HG02571 (cell line): ENCODE data around the gene TXNRD1.
"Not testable (repeated sequence)": the region's sequence is repeated elsewhere in the genome, so short reads cannot be mapped to it uniquely, and the experiment has no call there.

Source experiments
- ATAC-seq: cut with Tn5 transposase; IDR thresholded peaks from one replicate; pipeline ENCODE4 v1.9.1; 2021; ENCODE audit warnings: mild to moderate bottlenecking, moderate library complexity; ENCODE audit not compliant: unreplicated experiment

The TXNRD1 gene

DNA sequence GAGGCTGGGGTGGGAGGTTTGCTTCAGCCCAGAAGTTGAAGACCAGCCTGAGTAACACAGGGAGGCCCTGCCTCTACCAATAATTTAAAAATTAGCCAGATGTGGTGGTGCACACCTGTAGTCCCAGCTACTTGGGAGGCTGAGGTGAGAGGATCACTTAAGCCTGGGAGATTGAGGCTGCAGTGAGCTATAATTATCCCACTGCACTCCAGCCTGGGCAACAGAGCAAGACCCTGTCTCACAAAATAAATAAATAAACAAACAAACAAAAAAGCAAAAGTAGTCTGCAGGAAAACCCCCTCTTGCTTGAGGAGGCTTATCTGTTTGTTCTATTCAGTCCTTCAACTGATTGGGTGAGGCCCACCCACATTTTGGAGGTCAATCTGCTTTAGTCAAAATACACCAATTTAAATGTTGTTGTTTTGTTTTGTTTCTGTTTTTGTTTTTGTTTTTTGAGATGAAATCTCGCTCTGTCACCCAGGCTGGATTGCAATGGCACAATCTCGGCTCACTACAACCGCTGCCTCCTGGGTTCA lies 24.9 kb upstream of the TXNRD1 start:
- ATAC-seq: no peak

DNA sequence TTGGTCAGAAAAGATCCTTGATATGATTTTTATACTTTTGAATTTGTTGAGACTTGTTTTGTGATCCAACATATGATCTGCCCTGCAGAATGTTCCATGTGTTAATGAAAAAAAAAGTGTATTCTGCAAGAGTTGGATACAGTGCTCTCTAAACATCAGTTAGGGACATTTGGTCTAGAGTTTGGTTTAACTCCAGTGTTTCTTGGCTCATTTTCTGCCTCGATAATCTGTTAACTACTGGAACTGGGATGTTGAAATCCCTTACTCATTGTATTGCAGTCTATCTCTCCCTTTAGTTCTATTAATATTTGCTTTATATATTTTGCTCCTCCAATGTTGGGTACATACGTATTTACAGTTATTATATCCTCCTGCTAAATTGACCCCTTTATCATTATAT lies 18.3 kb upstream of the TXNRD1 start:
- ATAC-seq: no peak

DNA sequence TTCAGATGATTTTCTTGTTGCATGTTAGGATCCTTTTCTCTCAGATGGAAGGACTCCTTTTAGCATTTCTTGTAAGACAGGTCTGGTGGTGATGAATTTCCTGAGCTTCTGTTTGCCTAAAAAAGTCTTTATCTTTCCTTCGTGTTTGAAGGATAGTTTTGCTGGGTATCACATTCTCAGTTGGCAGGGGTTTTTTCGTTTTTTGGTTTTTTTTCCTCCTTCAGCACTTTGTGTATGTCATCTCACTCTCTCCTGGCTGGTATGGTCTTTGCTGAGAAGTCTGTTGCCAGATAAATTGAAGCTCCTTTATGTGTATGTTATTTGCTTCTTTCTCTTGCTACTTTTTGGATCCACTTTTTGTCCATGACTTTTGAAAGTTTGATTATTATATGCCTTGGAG lies 15.6 kb upstream of the TXNRD1 start:
- no peak for ATAC-seq

DNA sequence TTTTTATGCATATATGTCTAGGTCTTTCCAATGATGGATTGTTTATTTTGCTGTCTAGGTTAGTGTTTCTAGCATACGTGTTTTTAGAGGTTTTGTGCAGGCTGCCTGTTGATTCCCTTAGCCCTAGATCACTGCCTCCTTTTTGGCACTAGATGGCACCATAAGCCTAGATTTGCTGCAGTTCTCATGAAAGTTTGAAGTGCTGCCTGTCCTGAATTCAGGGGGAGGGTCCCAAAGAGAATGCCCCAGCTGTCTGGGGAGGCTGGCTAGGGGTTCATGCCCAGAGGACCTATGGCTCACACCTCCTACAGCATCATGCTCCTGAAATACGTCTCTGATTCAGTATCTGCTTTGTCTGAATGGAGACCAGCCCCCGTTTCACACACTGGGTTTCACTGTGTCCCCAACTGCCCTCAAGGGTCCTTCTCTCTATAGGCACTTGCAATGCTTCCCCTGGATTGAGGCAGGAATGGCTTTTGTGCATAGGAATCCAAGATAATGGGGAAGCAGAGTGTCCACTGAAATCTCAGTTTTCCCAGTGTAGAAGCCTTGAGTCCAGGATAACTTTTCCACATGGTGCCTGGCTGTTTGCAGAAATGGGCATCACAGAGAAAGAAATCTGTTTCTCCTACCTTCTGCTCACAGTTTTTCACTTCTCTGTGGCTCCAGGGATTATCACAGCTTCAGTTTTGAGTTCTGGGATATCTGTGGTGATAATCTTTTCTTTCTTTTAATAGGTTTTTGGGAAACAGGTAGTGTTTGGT lies 14.2 kb upstream of the TXNRD1 start:
- ATAC-seq: no peak

DNA sequence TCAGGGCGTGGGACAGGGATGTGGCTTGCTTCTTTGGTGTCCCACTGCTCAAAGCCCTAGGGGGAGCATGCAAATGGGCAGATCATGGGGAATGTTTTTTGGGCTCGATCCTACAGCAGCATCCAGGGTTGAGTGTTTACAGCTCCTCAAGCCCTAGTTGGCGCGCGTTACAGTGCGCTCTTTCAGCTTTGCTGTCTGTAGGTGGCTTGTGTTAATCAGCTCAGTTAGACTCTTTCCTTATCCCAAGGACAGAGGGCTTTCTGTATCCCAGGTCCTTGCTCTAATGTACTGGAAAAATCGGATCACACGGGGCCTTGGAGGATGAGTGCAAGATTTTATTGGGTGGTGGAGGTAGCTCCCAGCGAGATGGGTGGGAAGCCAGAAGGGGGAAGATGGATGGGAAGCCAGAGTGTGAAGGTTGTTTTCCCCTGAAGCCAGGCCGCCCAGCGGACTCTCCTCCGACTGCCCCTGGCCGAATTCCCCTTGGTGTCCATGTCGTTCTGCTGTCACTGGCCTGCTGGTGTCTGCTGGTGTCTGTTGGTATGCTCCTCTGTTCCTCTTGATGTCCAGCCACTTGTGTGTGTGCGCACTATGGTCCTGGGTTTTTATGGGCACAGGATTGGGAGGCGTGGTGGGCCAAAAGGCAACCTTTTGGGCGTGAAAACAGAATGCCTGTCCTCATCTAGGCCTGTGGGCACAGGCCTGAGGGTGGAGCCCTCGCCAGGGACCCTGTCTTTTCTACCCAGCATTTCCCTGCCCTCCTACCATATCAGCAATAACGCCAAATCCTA lies 10.7 kb upstream of the TXNRD1 start:
- no peak for ATAC-seq

DNA sequence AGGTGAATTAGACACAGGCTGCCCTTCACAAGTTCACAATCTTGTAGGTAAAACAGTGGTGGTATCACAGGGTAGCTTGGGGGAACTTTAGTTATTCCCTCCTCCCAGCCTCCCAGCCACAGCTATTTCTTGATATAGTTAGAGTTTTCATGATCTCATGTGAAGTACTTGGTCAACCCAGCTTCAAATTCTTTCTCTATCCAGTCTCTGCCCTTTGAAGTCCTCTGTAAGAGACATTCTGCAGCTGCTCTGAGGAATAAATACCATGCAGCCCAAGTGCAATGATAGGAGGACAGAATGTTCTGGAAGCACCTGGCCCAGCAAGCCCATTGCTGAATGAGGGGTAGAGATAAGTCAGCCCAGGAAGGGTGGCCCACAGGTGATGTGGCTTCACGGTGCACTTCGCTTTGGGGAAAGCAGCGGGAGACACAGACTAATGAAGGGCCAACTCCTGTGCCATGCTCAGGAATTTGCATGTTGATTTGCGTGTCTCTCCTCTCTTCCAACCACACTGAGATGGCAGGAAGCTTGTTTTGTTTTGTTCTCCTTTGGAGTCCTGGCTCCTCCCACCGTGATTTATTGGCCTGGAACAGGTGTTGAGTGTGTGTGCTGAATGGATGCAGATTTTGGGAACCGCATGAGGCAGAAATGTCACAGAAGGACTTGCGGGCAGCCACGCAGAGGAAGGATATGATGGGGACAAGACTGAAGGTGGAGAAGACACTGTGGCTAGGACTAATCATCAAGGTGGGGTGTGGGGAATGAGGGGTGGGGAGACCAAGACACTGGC lies 8.0 kb upstream of the TXNRD1 start:
- no peak for ATAC-seq

DNA sequence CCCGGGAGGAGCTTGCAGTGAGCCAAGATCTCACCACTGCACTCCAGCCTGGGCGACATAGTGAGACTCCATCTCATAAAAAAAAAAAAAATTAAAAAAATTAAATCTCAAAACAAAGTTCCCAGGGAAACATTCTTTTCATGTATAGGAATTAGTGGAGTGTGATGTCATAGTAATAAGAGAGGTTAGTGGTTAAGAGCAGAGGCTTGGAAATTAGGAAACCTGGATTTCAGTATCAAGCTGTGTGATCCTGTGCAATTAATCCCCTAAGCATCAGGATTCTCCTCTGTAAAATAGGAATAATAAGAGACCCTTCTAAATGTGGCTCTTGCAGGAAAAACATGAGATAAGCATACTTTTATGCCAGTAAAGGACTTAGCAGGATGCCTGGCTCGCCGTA lies 3.1 kb upstream of the TXNRD1 start:
- ATAC-seq: no peak

DNA sequence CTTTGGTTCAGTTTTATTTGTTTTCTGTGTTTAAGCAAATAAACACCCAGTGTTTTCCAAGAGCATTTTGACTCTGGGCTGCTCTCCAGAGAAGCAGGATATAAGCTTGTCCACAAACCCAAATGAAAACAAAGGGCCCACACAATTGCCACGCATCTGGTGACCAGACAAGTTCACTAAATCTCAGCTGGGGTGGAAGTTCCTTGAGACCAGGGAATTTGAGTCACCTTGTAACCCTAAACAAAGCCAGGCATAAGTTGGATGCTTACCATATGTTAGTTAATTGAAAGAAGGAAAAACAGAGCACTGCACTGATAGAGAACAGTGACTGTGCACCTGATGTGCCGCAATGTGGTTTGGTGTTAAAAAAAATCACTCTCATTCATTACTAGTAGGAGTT lies 1.6 kb upstream of the TXNRD1 start:
- ATAC-seq: no peak

DNA sequence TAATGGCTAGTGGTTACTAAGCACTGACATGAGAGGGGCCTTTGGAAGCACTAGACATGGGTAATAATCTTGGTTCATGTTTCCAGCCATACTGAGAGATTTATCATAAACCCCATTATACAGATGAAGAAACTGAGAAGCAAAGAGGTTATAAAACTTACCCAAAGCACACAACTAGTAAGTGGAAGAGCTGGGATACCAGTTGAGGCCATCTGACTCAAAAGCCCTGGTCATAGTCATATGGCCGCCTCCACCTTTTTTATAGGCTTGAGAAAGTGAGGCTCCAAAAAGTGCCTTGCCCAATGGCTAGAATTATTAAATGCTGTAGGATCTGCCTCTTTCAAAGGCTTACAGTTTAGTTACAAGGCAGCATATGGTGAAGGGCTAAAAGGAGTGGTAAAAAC lies 944 bp downstream of the TXNRD1 start:
- ATAC-seq: no peak

DNA sequence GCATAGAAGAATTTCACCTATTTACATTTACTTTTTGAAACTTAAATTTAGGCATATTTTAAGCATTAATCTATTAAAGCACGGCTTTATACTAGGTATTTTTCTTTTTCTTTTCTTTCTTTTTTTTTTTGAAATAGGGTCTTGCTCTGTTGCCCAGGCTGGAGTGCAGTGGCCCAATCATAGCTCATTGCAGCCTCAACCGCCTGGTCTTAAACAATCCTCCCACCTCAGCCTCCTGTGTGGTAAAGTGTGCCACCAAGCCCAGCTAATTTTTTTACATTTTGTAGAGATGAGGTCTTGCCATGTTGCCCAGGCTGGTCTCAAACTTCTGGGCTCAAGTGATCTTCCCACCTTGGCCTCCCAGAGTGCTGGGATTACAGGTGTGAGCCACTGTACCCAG lies 2.9 kb downstream of the TXNRD1 start:
- ATAC-seq: not testable (repeated sequence)

DNA sequence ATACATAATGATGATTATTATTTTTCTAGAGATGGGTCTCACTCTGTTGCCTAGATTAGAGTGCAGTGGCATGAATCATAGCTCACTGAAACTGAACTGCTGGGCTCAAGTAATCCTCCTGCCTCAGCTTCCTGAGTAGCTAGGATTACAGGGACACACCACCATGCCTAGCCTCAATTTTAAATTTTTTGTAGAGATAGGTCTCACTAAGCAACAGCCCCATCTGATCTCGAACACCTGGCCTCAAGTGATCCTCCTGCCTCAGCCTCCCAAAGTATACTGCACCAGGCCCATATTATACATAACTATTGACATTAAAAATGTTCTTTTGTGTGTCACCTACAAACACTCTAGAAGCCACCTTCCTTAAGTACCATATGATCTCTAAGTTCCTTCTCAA lies 3.4 kb downstream of the TXNRD1 start:
- no peak for ATAC-seq

DNA sequence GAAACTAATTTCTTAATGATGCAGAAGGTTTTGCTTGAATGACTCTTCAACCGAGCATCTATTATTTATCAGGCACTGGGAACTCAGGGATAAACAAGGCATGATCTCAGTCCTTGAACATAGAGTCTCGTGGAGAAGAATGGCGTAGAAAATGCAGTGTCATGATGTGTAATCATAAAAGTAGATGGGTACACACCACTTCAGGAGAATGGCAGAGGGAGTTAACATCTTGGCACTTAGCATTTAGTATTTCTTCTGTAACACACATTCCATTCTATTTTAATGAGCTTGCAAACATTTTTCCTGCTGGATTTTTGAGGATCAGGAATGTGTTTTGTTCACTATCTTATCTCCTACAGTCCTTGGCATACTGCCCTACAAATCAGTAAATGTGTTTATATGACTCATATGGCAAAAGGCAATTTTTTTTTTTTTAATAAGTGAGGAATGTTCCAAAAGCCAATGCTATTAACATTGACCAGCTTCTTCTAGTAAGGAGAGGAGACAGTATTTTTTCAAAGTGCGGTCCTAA lies 3.8 kb downstream of the TXNRD1 start:
- no peak for ATAC-seq

DNA sequence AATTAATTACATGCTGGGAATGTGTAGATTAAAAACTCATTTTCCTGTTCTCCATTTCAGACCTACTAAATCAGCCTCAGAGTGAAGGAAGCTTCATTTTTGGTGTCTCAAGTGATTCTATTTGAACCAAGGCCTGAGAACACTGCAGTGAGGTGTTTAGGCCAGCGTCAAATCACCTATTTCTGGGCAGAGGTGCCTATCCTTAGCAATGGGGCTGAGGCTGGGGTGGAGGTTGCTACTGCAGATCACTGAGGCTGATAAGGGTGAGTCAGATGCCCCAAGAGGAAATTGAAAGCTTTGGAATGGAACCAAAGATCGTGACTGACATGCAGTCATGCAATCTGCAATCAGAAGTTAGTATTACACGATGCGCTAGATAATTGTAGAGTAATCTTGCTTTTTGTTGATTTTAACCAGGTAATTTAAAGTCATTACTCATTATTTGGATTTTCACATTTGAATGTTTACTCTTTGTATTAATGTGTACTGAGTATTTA lies 4.4 kb downstream of the TXNRD1 start:
- no peak for ATAC-seq

DNA sequence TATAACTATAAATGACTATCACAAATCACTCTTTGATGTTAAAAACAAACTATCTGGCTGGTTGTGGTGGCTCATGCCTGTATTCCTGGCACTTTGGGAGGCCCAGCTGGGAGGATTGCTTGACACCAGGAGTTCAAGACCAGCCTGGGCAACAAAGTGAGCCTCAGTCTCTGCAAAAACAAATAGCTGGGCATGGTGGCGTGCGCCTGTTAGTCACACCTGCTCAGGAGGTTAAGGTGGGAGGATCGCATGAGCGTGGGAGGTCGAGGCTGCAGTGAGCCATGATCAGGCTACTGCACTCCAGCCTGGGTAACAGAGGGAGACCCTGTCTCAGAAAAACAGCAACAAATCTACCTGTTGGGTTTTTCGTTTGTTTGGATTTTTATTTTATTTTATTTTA lies 5.4 kb downstream of the TXNRD1 start:
- ATAC-seq: no peak

DNA sequence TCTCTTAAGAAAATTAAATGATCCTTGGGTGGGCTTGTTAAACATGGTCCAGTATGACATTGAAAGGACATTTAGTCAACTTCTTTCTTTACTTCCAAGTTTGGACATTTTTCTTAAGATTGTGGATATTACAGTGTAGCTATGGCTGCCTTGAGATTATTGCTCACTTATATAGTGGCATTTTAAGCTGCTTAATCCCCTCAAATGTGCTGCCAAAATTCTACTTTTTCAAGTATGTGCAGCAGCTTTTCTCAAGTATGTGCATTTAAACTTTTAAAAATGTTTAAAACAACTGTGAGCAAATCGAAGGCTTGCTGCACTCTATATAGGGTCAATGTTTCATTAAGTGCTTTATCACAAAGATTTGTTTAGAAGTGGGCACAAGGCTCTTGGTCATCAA lies 7.4 kb downstream of the TXNRD1 start:
- no peak for ATAC-seq

DNA sequence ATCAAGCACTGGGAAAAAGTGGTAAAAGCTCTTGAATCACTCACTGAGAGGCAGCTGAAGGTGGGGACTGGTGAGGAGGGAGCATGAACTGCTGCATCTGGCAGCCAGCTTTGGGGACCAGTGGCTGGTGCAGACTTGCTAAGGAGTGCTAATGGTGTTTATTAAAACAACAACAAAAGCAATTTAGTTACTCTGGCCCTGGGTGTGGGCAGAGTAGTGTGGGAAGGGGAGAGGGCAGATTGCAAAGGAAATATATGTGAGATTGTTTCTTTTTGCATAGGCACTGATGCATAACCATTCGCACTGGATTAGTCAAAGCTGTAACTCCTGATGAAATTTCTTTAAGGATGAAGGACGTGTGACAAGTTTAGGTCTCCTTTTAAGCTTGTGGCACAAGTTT lies 8.1 kb downstream of the TXNRD1 start:
- no peak for ATAC-seq

DNA sequence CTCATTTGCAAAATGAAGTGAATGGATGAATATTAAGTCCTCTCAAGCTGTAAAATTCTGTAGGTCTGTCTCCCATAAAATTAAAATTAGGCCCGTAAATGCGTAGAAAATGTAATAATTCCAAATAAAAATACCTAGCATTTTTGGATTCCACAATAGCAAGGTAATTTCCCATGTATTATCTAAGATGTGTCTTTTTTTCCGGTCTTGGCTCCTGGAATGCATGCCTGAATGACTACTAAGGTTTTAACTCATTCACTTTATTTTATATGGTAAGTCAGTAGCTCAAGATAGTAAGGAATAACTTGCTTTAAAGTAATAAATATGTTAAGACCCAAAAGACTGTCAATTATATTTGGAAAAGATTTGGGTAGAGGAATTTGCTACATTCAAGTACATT lies 11.1 kb downstream of the TXNRD1 start:
- no peak for ATAC-seq

DNA sequence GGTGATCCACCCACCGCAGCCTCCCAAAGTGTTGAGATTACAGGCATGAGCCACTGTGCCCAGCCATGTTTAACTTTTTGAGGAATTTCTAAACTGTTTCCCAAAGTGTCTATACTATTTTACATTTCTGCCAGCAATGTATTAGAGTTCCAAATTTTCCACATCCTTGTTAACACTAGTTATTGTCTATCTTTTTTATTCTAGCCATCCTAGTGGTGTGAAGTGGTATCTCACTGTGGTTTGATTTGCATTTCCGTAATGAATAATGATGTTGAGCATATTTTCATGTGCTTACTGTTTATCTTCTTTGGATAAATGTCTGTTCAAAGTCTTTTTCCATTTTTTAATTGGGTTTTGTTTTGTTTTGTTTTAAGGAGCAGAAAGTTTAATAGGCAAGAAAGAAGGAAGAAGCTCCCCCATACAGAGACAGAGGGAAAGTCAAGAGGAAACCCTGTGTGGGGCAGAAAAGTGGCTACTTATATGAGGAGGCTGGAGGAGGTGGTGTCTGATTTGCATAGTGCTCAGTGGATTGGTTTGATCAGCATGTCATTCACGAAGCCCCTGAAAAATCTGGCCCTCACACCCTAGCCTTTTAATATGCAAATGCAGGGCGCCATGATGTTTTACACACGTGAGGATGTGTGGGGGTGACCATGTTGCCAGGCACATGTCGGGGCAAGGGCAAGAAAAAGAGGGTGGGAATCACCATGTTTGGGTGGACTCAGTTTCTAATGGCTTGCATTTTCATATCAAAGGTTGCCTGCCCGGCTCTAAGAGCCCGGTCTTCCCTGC lies 14.9 kb downstream of the TXNRD1 start:
- no peak for ATAC-seq

DNA sequence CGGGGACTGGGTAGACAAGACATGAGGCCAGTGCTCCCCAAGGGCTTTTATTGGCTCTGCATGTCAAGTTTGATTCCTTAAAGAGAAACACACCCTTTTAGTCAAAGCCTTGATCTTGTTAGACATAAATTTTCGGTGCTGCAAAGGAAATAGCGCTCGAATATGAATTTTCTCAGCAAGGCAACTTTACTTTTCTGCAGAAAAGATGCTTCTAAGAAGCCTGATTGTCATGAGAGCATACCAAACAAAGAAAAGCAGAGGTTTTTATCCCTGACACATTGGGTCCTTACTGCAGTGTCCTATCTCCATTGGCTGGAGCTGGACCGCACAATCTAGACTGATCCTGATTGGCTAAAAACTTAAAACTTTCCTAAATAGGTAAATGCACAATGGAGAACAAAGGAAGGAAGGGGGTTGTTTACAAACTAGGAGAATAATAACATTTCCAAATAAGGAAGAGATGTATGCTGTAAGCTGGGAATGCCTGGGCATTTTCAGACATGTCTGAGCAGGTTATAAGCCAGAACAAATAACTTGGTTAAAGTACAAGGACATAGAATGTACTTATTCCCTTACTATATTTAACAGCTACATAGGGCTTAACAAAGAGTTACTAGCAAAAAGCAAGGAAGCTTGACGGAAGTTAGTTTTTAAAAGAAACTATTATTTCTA lies 17.2 kb downstream of the TXNRD1 start:
- ATAC-seq: no peak
